Measurements from ENCODE around the gene SPINDOC. TPM values are rescaled to one million over a fixed set of nuclear protein-coding genes. Genes with fewer than 3 reads are reported as not detected.

Gene SPINDOC
- total RNA-seq, 1 donor from 2014 or later: 60.1 TPM

GRCh38 chr11:63832336-63832735 lies 19.1 kb downstream of the SPINDOC start:
- Mint-ChIP-seq H3K4me1 (peaks cover 2% of the 10 kb centered on the region), H3K27ac (no peak overlapping the region), H3K36me3 (peaks cover 3% of the 10 kb centered on the region), H3K27me3 (ENCODE audit: low read depth) (no peaks in the 10 kb centered on the region), H3K4me3 (no peak overlapping the region), H3K9me3 (no peaks in the 10 kb centered on the region)
- DNase-seq (ENCODE audit: low spot score in 2 of 2, unreplicated experiment in 2 of 2): no peak
- no peak for TF ChIP-seq CTCF (IDR thresholded peaks at IDR 0.05; ENCODE audit: unreplicated experiment)

- H3K4me1 Mint-ChIP-seq: peaks cover 6% of the 10 kb centered on the region
- no peak overlapping the region for H3K27ac Mint-ChIP-seq
- H3K4me3 Mint-ChIP-seq: no peak overlapping the region
- no peaks in the 10 kb centered on the region for H3K27me3 Mint-ChIP-seq (ENCODE audit: low read depth)
- TF ChIP-seq CTCF (IDR thresholded peaks at IDR 0.05; ENCODE audit: unreplicated experiment): no peak
- peaks cover 3% of the 10 kb centered on the region for H3K36me3 Mint-ChIP-seq
- DNase-seq (ENCODE audit: low spot score in 2 of 2, unreplicated experiment in 2 of 2): no peak
- H3K9me3 Mint-ChIP-seq: no peaks in the 10 kb centered on the region
Measured at GRCh38 chr11:63833048-63833447, 19.8 kb downstream of the SPINDOC start.

GRCh38 chr11:63834535-63835157 lies 21.4 kb downstream of the SPINDOC start:
- no peaks in the 10 kb centered on the region for H3K27me3 Mint-ChIP-seq (ENCODE audit: low read depth)
- no peak for TF ChIP-seq CTCF (IDR thresholded peaks at IDR 0.05; ENCODE audit: unreplicated experiment)
- H3K4me3 Mint-ChIP-seq: no peak overlapping the region
- H3K27ac Mint-ChIP-seq: no peak overlapping the region
- H3K4me1 Mint-ChIP-seq: peaks cover 11% of the 10 kb centered on the region
- DNase-seq (ENCODE audit: low spot score in 2 of 2, unreplicated experiment in 2 of 2): no peak
- no peaks in the 10 kb centered on the region for H3K9me3 Mint-ChIP-seq
- H3K36me3 Mint-ChIP-seq: no peaks in the 10 kb centered on the region

GRCh38 chr11:63835158-63835545 lies 21.9 kb downstream of the SPINDOC start:
- no peak for TF ChIP-seq CTCF (IDR thresholded peaks at IDR 0.05; ENCODE audit: unreplicated experiment)
- Mint-ChIP-seq H3K27me3 (ENCODE audit: low read depth) (no peaks in the 10 kb centered on the region), H3K36me3 (no peaks in the 10 kb centered on the region), H3K27ac (no peak overlapping the region), H3K9me3 (no peaks in the 10 kb centered on the region), H3K4me1 (peaks cover 16% of the 10 kb centered on the region), H3K4me3 (no peak overlapping the region)
- DNase-seq (ENCODE audit: low spot score in 2 of 2, unreplicated experiment in 2 of 2): no peak

GRCh38 chr11:63837027-63837688 lies 23.9 kb downstream of the SPINDOC start:
- Mint-ChIP-seq H3K4me1 (peaks cover 35% of the 10 kb centered on the region), H3K4me3 (peak overlapping the region; percentile 27), H3K27me3 (ENCODE audit: low read depth) (no peaks in the 10 kb centered on the region), H3K9me3 (no peaks in the 10 kb centered on the region), H3K36me3 (no peaks in the 10 kb centered on the region), H3K27ac (peak overlapping the region; percentile 78)
- peak; percentile 89 for TF ChIP-seq CTCF (IDR thresholded peaks at IDR 0.05; ENCODE audit: unreplicated experiment)
- DNase-seq (ENCODE audit: low spot score in 2 of 2, unreplicated experiment in 2 of 2): peak in 1 of 2 experiments; percentile 75
